ENCODE data around the gene ZNF391. TPM values are rescaled to one million over a fixed set of nuclear protein-coding genes. Genes with fewer than 3 reads are reported as not detected.
"Not testable (repeated sequence)": the region's sequence is repeated elsewhere in the genome, so short reads cannot be mapped to it uniquely, and the experiment has no call there.

The ZNF391 gene
- polyA plus RNA-seq, 4 donors, result 0.27 to 5.1 (median 1.2) TPM; not detected in 1

GRCh38 chr6:27375613-27376079 lies 12.9 kb upstream of the ZNF391 start:
- 48 to 68% (median 63%) methylated on average over 7 of the region's 7 CpGs for WGBS, 3 donors
- Histone ChIP-seq H3K36me3 (ENCODE audit: control insufficient read depth in 3 of 3, insufficient read depth in 2 of 3, low read depth in 1 of 3, low read length in 3 of 3) (no peaks in the 10 kb centered on the region), H3K9me3 (ENCODE audit: control insufficient read depth in 2 of 2, insufficient read depth in 1 of 2, low read depth in 1 of 2, low read length in 1 of 2) (no peaks in the 10 kb centered on the region), H3K27me3 (ENCODE audit: control insufficient read depth in 3 of 3, insufficient read depth in 3 of 3, low read length in 3 of 3) (no peaks in the 10 kb centered on the region), H3K4me3 (ENCODE audit: low read depth in 1 of 3, low read length in 3 of 3) (peak overlapping the region in 1 of 3 donors; percentile 72), H3K4me1 (ENCODE audit: control insufficient read depth in 3 of 3, insufficient read depth in 2 of 3, low read depth in 1 of 3, low read length in 2 of 3) (peaks cover 0 to 6% (median 0%) of the 10 kb centered on the region in 3 donors), H3K27ac (ENCODE audit: low read depth in 1 of 3, low read length in 2 of 3) (no peak overlapping the region)
- DNase-seq, result peak in 1 of 2 donors; percentile 10
- no peak for FAIRE-seq

- H3K27ac ChIP-seq (ENCODE audit: low read depth in 1 of 3, low read length in 2 of 3); H3K27me3 ChIP-seq (ENCODE audit: control insufficient read depth in 3 of 3, insufficient read depth in 3 of 3, low read length in 3 of 3); FAIRE-seq; H3K4me3 ChIP-seq (ENCODE audit: low read depth in 1 of 3, low read length in 3 of 3); DNase-seq; H3K36me3 ChIP-seq (ENCODE audit: control insufficient read depth in 3 of 3, insufficient read depth in 2 of 3, low read depth in 1 of 3, low read length in 3 of 3); H3K4me1 ChIP-seq (ENCODE audit: control insufficient read depth in 3 of 3, insufficient read depth in 2 of 3, low read depth in 1 of 3, low read length in 2 of 3); H3K9me3 ChIP-seq (ENCODE audit: control insufficient read depth in 2 of 2, insufficient read depth in 1 of 2, low read depth in 1 of 2, low read length in 1 of 2): not testable (repeated sequence)
- WGBS, 3 donors, result 70 to 75% (median 74%) methylated on average over 4 of the region's 4 CpGs
Measured at GRCh38 chr6:27378406-27378805, 10.2 kb upstream of the ZNF391 start.

GRCh38 chr6:27381001-27381400 lies 7.6 kb upstream of the ZNF391 start:
- not testable (repeated sequence) for DNase-seq; H3K36me3 ChIP-seq (ENCODE audit: control insufficient read depth in 3 of 3, insufficient read depth in 2 of 3, low read depth in 1 of 3, low read length in 3 of 3); H3K27me3 ChIP-seq (ENCODE audit: control insufficient read depth in 3 of 3, insufficient read depth in 3 of 3, low read length in 3 of 3); FAIRE-seq; H3K4me3 ChIP-seq (ENCODE audit: low read depth in 1 of 3, low read length in 3 of 3); H3K4me1 ChIP-seq (ENCODE audit: control insufficient read depth in 3 of 3, insufficient read depth in 2 of 3, low read depth in 1 of 3, low read length in 2 of 3); H3K9me3 ChIP-seq (ENCODE audit: control insufficient read depth in 2 of 2, insufficient read depth in 1 of 2, low read depth in 1 of 2, low read length in 1 of 2); H3K27ac ChIP-seq (ENCODE audit: low read depth in 1 of 3, low read length in 2 of 3)
- WGBS, 3 donors, result 95 to 99% (median 98%) methylated on average over 16 to 30 of the region's 30 CpGs

GRCh38 chr6:27383011-27383410 lies 5.5 kb upstream of the ZNF391 start:
- 64 to 72% (median 70%) methylated on average over 4 of the region's 4 CpGs for WGBS, 3 donors
- Histone ChIP-seq H3K27me3 (ENCODE audit: control insufficient read depth in 3 of 3, insufficient read depth in 3 of 3, low read length in 3 of 3) (no peaks in the 10 kb centered on the region), H3K36me3 (ENCODE audit: control insufficient read depth in 3 of 3, insufficient read depth in 2 of 3, low read depth in 1 of 3, low read length in 3 of 3) (no peaks in the 10 kb centered on the region), H3K4me3 (ENCODE audit: low read depth in 1 of 3, low read length in 3 of 3) (no peak overlapping the region), H3K4me1 (ENCODE audit: control insufficient read depth in 3 of 3, insufficient read depth in 2 of 3, low read depth in 1 of 3, low read length in 2 of 3) (peaks cover 0 to 2% (median 0%) of the 10 kb centered on the region in 3 donors), H3K27ac (ENCODE audit: low read depth in 1 of 3, low read length in 2 of 3) (no peak overlapping the region), H3K9me3 (ENCODE audit: control insufficient read depth in 2 of 2, insufficient read depth in 1 of 2, low read depth in 1 of 2, low read length in 1 of 2) (peaks cover 0 to 2% of the 10 kb centered on the region in 2 donors)
- DNase-seq (no peak), FAIRE-seq (no peak)

GRCh38 chr6:27383481-27383880 lies 5.1 kb upstream of the ZNF391 start:
- FAIRE-seq (no peak), DNase-seq (no peak)
- H3K4me1 ChIP-seq (ENCODE audit: control insufficient read depth in 3 of 3, insufficient read depth in 2 of 3, low read depth in 1 of 3, low read length in 2 of 3), result peaks cover 0 to 2% (median 0%) of the 10 kb centered on the region in 3 donors
- H3K36me3 ChIP-seq (ENCODE audit: control insufficient read depth in 3 of 3, insufficient read depth in 2 of 3, low read depth in 1 of 3, low read length in 3 of 3), result no peaks in the 10 kb centered on the region
- WGBS, 3 donors, result 63 to 77% (median 75%) methylated on average over 1 of the region's 1 CpG
- H3K9me3 ChIP-seq (ENCODE audit: control insufficient read depth in 2 of 2, insufficient read depth in 1 of 2, low read depth in 1 of 2, low read length in 1 of 2), result peaks cover 0 to 2% of the 10 kb centered on the region in 2 donors
- H3K27ac ChIP-seq (ENCODE audit: low read depth in 1 of 3, low read length in 2 of 3), result no peak overlapping the region
- H3K27me3 ChIP-seq (ENCODE audit: control insufficient read depth in 3 of 3, insufficient read depth in 3 of 3, low read length in 3 of 3), result no peaks in the 10 kb centered on the region
- H3K4me3 ChIP-seq (ENCODE audit: low read depth in 1 of 3, low read length in 3 of 3), result no peak overlapping the region

- DNase-seq, result no peak
- Histone ChIP-seq H3K27ac (ENCODE audit: low read depth in 1 of 3, low read length in 2 of 3) (no peak overlapping the region), H3K4me1 (ENCODE audit: control insufficient read depth in 3 of 3, insufficient read depth in 2 of 3, low read depth in 1 of 3, low read length in 2 of 3) (peaks cover 0 to 2% (median 0%) of the 10 kb centered on the region in 3 donors), H3K36me3 (ENCODE audit: control insufficient read depth in 3 of 3, insufficient read depth in 2 of 3, low read depth in 1 of 3, low read length in 3 of 3) (no peaks in the 10 kb centered on the region), H3K9me3 (ENCODE audit: control insufficient read depth in 2 of 2, insufficient read depth in 1 of 2, low read depth in 1 of 2, low read length in 1 of 2) (peaks cover 0 to 10% of the 10 kb centered on the region in 2 donors), H3K27me3 (ENCODE audit: control insufficient read depth in 3 of 3, insufficient read depth in 3 of 3, low read length in 3 of 3) (no peaks in the 10 kb centered on the region), H3K4me3 (ENCODE audit: low read depth in 1 of 3, low read length in 3 of 3) (no peak overlapping the region)
- FAIRE-seq, result no peak
- 79 to 100% (median 92%) methylated on average over 1 of the region's 1 CpG for WGBS, 3 donors
Measured at GRCh38 chr6:27392623-27393022, 4.1 kb downstream of the ZNF391 start.

GRCh38 chr6:27394073-27394472 lies 5.5 kb downstream of the ZNF391 start:
- no peak overlapping the region for H3K27ac ChIP-seq (ENCODE audit: low read depth in 1 of 3, low read length in 2 of 3)
- peaks cover 0 to 19% of the 10 kb centered on the region in 2 donors for H3K9me3 ChIP-seq (ENCODE audit: control insufficient read depth in 2 of 2, insufficient read depth in 1 of 2, low read depth in 1 of 2, low read length in 1 of 2)
- FAIRE-seq (no peak), DNase-seq (no peak)
- no peaks in the 10 kb centered on the region for H3K36me3 ChIP-seq (ENCODE audit: control insufficient read depth in 3 of 3, insufficient read depth in 2 of 3, low read depth in 1 of 3, low read length in 3 of 3)
- 90 to 93% (median 92%) methylated on average over 1 of the region's 1 CpG for WGBS, 3 donors
- no peak overlapping the region for H3K4me3 ChIP-seq (ENCODE audit: low read depth in 1 of 3, low read length in 3 of 3)
- no peaks in the 10 kb centered on the region for H3K27me3 ChIP-seq (ENCODE audit: control insufficient read depth in 3 of 3, insufficient read depth in 3 of 3, low read length in 3 of 3)
- no peaks in the 10 kb centered on the region for H3K4me1 ChIP-seq (ENCODE audit: control insufficient read depth in 3 of 3, insufficient read depth in 2 of 3, low read depth in 1 of 3, low read length in 2 of 3)

- Histone ChIP-seq H3K4me1 (ENCODE audit: control insufficient read depth in 3 of 3, insufficient read depth in 2 of 3, low read depth in 1 of 3, low read length in 2 of 3) (no peaks in the 10 kb centered on the region), H3K9me3 (ENCODE audit: control insufficient read depth in 2 of 2, insufficient read depth in 1 of 2, low read depth in 1 of 2, low read length in 1 of 2) (peaks cover 1 to 33% of the 10 kb centered on the region in 2 donors), H3K36me3 (ENCODE audit: control insufficient read depth in 3 of 3, insufficient read depth in 2 of 3, low read depth in 1 of 3, low read length in 3 of 3) (no peaks in the 10 kb centered on the region), H3K27me3 (ENCODE audit: control insufficient read depth in 3 of 3, insufficient read depth in 3 of 3, low read length in 3 of 3) (no peaks in the 10 kb centered on the region), H3K27ac (ENCODE audit: low read depth in 1 of 3, low read length in 2 of 3) (no peak overlapping the region), H3K4me3 (ENCODE audit: low read depth in 1 of 3, low read length in 3 of 3) (no peak overlapping the region)
- DNase-seq, result no peak
- WGBS, 3 donors, result 92 to 94% (median 94%) methylated on average over 16 of the region's 16 CpGs
- FAIRE-seq, result no peak
Measured at GRCh38 chr6:27400877-27401642, 12.5 kb downstream of the ZNF391 start.

Data from small intestine (tissue), 7 donors.